Breast epithelium (tissue), 3 donors: ENCODE measurements around the gene CXCL16.

Source experiments
- CTCF ChIP-seq, 3 donors: fragments of 450-650 bp; IDR thresholded peaks; one replicate each; pipeline ENCODE4 v1.5.1; 2016 to 2017; ENCODE audit warnings: antibody characterized with exemption in 3 of 3, mild to moderate bottlenecking in 3 of 3, moderate library complexity in 3 of 3
- POLR2A ChIP-seq: fragments of 450-650 bp; IDR thresholded peaks from one replicate; pipeline ENCODE4 v1.6.1; 2016; ENCODE audit warnings: antibody characterized with exemption, mild to moderate bottlenecking, moderate library complexity

DNA sequence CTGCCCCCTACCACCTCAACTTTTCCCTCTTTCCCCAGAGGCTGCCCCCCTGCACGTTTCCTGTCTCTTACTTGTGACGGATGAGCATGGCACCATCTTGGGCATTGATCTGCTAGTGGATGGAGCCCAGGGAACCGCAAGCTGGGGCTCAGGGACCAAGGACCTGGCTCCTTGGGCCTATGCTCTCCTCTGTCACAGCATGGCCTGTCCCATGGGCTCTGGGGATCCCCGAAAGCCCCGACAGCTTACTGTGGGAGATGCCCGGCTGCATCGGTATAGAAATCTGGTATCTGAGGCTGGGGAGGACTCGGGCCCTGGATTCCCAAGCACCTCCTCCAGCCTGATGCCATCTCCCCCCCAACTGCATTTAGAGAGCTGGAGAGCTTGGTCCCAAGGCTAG, 1.8 kb upstream of the CXCL16 start:
- TF ChIP-seq CTCF (IDR thresholded peaks at IDR 0.05) = no peak
- TF ChIP-seq POLR2A = no peak
